Fibroblast of skin of right biceps (primary cell): ENCODE measurements around the gene MRPL38.
"Not testable (repeated sequence)": the region's sequence is repeated elsewhere in the genome, so short reads cannot be mapped to it uniquely, and the experiment has no call there.

Experiments used
- DNase-seq: peaks from one replicate; pipeline ENCODE4 v3.0.0-alpha.2; 2013

The MRPL38 gene

DNA sequence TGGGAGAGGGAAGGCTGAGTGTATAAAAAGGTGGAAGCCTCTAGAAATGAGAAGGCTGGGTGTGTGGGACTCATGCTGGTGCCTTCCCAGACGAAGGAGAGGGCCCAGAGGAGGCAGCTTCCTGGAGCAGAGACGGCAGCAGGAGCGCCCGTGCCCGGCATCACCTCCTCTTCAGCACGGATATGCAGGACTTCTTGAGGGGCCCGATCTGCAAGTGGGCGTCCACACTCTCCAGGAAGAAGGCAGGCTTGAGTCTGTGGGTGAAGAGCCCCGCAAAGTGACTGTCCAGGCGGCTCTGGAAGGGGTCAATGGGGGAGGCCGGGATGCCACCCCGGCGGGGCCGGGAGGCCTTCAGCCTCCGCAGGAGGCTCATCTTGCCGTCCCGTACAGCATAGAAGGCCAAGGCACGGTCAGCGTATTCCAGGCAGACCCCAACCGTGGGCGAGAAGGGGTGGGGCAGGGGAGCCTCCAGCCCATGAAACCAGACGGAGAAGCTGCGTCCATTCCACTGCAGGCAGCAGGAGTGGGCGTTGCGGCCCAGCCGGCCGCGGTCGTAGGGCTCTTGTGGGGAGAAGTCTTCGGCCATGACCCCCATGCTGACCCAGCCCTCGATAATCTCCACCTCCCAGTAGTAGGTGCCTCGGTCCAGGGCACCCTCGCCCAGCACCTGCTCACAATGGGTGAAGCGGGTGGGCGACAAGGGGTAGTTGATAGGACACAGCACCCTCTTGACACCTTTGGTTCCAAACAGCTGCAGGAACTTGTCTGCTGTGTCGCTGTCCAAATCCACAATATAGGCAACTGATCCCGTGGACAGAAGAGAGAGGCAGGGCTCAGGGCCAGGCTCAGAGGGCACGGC lies 30.1 kb downstream of the MRPL38 start:
- no peak for DNase-seq

DNA sequence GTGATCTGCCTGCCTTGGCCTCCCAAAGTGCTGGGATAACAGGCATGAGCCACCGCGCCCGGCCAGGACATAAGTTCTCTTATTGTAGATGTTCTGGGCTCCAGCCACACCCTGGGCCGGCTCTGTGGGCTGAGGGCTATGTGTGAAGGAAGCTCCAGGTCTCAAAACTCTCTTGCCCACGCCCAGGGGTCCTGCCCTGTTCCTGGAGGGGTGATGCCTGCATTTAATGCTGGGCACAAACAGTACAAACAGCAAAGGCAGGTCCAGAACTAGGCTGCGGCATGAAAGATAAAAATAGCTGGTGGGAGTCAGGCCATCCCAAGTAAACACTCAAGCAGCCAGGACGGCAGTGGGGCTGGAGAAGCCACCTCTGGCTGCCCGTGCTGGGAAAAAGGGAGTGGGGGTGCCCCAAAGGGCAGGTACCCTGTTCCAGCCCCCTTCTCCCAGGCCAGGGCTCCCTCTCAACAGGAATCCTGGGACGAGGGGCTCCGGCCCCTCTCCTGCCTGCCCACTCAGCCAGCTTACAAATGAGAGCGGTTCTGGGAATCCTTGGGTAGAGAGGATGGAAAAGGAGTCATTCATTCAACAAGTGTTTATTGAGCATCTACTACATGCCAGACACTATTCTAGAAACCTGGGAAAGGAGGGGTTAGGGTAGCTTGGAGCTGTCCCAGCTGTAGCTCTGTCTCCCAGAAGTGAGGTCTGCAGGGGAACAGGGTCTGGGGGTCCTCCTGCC lies 30.9 kb downstream of the MRPL38 start:
- no peak for DNase-seq

DNA sequence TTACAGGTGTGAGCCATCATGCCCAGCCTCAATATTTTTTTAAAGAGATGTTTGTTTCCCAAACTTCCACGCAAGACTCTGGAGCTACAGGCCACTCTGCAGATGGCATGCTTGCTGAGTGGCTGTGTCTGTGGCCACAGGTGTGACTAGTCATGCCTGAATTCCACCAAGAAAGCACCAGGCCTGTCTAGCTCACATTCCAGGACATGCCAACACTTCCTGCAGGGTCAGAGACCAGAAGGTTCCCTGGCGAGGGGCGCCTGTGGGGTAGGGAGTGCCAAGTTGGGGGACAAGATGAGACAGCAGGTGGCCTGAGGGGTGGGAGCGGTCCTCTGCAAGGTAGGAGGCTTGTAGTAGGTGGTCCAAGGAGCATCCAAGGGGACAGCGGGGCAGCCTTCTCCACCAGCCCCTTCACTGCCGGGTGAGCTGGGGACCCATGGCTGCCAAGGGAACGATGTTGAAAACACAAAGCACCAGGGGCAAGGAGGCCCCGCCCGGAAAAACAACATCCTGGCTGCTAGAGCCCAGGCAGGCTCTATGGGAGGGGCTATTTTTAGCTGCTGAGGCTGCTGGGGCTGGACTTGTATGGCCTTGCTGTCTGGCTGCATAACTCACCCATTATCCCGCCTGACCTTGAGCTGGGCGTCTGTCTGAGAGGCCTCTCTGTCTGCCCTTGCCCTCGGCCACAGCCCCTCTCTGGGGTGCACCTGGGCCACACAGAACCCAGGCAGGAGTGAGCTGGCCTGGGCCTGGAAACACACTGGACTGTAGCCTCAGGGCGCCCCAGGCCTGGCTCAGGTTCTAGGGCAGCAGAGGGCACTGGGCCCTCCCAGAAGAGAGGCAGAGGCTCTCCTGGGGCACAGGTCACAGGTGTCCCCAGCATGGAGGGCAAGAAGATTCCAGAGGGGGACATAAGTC lies 32.0 kb downstream of the MRPL38 start:
- peak; percentile 53 for DNase-seq

DNA sequence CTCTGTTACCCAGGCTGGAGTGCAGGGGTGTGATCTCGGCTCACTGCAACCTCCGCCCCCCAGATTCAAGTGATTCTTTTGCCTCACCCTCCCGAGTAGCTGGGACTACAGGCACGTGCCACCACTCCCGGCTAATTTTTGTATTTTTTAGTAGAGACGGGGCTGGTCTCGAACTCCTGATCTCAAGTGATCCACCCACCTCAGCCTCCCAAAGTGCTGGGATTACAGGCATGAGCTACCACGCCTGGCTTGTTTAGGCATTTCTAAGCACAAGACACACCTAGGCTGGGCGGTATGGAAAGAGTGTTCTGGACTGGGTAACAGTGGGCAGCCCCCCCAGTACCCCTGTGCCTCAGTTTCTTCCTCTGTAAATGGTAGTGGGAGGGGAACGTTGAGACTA lies 34.5 kb downstream of the MRPL38 start:
- DNase-seq: not testable (repeated sequence)

DNA sequence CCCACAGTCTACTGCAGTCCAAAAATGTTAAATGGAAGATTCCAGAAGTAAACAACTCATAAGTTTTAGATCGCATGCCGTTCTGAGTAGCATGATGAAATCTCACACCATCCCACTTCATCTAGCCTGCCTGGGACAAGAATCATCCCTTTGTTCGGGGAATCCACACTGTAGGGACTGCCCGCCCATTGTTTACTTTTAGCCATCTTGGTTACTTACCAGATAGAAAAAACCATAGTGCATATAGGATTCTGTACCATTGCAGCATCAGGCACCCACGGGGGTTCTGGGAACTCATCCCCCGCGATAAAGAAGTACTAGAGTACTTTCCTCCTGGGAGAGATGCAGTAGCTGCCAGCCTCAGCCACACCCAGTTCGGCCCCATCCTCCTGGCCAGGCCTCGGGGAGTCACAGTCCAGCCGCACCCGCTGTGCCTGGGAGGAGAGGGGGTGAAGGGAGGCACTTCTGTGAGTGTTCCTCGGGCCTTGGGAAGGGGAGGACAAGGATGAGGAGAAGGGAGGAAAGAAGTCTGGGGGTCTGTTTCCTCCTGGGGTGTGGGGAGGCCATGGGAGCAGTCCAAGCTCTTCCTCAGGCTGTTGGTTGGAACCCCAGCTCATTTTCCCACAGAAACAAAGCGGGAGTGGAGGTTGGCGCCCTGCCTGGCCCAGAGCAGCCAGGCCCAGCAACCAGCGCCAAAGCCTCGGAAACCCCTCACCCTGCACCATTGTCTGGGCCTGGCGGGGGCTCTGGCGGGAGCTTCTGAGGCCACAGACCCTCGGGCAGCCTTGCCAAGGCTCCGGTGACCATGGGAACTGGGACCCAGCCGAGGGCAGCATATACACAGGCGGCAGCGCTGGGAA lies 35.2 kb downstream of the MRPL38 start:
- DNase-seq: no peak

DNA sequence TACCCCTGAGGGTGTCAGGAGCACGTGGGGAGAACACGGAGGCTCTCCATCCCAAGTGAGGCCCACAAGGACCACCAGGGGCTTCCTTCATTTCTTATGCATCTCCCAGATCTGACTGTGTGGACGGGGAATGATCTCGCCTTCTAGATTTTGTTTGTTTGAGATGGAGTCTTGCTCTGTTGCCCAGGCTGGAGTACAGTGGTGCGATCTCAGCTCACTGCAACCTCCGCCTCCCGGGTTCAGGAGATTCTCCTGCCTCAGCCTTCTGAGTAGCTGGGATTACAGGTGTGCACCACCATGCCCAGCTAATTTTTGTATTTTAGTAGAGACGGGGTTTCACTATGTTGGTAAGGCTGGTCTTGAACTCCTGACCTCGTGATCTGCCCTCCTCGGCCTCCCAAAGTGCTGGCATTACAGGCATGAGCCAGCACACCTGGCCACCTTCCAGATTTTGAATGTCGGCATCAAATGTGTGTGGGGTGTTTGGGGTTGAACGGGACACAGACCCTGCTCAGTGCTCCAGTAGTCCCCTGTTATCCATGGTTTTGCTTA lies 35.9 kb downstream of the MRPL38 start:
- DNase-seq: not testable (repeated sequence)

DNA sequence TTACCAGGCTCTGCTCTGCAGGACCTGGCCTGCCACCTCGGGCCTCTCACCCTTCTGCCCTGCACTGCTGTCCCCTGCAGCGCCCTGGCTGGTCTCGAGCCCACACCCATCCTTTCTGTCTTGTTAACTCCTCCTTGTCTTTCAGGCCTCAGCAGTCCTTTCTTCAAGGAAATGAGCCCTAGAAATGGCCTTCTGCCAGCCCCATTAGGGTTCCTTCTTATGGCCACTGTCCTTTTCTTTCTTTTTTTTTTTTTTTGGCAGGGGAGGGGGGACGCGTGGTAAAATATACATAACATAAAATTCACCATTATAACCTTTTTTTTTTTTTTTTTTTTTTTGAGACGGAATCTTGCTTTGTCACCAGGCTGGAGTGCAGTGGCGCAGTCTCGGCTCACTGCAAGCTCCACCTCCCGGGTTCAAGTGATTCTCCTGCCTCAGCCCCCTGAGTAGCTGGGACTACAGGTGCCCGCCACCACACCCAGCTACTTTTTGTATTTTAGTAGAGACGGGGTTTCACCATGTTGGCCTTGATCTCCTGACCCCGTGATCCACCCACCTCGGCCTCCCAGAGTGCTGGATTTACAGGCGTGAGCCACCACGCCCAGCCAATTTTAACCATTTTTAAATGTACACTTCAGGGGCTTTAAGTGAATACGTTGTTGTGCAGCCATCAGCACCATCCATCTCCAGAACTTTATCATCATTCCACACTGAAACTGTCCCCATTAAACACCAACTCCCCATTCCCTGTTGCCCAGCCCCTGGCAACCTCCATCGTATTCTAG lies 39.1 kb downstream of the MRPL38 start:
- not testable (repeated sequence) for DNase-seq

DNA sequence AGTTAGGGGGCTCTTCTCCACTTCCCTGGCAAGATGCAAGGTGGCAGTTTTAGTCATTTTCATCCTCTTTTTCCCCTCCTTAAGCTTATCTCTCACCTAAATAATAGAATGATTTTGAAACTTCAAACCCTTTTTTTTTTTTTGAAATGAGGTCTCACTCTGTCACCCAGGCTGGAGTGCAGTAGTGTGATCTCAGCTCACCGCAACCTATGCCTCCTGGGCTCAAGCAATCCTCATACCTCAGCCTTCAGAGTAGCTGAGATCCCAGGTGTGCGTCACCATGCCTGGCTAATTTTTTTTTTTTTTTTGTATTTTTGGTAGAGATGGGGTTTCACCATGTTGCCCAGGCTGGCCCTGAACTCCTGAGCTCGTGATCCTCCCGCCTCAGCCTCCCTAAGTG lies 39.8 kb downstream of the MRPL38 start:
- DNase-seq: not testable (repeated sequence)

DNA sequence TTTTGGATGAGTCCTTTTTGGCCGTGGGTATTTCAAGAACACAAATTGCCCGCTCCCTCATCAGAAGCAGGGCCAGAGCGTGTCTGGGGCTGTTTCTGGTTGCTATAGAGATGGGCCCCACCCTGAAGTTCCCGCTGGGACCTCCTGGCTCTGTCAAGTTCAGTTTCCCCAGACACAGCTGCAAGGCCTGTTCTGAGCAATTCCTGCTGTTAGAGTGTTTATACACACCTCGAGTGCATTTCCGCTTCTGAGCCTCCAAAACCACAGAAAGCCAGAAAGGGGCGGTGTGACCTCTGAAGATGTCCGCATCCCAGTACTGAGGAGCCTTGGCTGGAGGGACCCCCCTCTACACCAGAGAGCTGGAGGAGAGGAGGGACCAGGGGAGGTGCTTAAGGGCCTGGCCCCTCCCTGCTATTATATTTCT lies 40.2 kb downstream of the MRPL38 start:
- peak; percentile 51 for DNase-seq

DNA sequence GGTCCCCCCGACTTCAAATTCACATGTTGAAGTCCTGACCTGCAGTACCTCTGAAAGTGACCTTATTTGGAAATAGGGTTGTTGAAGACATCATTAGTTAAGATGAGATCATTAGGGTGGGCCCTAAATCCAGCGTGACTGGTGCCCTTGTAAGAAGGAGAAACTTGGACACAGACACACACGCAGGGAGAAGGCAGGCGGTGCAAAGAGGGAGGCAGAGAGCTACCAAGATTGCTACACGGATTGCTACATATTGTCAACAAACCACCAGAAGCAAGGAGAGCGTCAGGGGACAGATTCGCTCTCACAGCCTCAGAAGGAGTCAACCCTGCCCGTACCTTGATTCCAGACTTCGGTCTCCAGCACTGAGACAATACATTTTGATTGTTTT lies 42.8 kb downstream of the MRPL38 start:
- no peak for DNase-seq

DNA sequence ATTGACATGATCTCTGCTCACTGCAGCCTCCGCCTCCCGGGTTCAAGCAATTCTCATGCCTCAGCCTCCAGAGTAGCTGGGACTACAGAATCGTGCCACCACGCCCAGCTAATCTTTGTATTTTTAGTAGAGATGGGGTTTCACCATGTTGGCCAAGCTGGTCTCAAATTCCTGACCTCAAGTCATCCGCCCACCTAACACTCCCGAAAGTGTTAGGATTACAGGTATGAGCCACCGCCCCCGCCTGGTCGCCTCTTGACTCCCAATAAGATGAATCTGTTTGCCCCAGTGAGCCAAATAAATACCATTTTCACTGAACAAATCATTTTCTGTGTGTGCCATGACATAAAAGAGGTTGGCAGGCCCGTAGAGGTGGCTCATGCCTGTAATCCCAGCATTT lies 45.3 kb downstream of the MRPL38 start:
- not testable (repeated sequence) for DNase-seq

DNA sequence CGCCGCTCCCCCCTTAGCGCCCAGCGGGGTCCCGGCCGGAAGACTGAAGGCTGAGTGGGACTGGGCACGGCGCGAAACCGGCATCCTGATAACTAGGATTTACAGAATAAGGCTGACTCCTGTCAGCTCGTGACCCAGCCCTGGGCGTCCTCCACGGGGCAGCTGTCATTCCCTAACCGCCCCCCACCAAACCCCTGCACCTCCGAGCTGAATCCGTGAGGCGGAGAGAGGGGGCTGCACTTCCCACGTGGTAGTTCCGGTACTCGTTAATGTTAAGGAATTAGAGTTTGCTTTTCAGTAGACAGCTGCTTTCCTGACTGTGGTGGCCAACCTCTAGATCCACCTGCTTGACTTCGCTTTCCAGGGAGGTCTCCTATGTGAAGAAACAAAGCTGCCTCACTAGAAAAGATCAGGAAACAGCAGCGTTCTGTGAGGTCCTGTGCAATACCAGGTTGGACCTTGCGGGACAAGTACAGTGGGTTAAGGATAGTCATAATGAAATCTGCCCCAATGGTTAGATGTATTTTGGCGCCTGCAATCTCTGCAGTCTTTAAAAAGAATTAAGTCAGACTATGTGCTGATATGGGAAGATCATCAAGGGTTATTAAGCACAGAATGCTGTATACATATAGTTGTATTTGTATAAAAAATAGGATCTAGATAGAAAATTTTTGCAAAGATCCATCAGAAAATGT lies 48.5 kb downstream of the MRPL38 start:
- no peak for DNase-seq

DNA sequence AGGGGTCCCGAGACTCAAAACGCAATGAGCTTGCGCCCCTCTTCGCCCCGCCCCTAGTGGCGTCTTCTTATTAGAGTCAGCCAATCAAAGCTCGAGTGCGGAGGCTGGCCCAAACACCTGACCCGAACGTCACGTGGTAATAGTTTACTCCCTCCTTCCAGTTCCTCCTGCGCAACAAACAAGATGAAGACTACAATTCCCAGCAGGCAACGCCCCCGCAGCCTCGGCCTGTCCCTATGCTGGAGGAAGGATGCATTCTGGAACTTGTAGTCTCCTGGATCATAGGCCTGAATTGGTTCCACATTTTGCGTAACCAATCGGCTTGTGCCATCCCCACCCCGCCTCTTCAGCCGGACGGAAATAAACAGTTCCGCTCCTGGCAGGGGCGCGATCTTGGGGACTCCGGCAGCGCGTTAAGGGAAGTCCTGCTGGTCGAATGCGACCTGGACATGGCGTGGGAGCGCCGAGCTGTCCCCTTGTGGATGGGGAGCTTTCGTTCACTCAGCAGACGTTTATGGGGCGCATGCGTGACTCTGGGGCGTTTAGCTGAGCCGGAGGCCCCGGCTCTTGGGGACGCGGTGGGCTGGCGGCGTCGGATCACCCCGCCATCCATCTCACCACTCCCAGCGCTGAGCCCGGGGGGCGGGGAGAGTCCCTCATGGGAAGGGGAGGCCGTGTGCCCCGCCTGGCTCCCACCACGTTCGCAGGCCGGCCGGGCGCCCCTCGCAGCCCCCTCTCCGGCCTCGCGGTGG lies 49.2 kb downstream of the MRPL38 start, which contains the start of gene WBP2:
TSS of gene WBP2 (minus strand) at position 26 of the 752 bp plus-strand sequence. CDS start 38 bp downstream, outside the sequence.
- peak; percentile 100 for DNase-seq

DNA sequence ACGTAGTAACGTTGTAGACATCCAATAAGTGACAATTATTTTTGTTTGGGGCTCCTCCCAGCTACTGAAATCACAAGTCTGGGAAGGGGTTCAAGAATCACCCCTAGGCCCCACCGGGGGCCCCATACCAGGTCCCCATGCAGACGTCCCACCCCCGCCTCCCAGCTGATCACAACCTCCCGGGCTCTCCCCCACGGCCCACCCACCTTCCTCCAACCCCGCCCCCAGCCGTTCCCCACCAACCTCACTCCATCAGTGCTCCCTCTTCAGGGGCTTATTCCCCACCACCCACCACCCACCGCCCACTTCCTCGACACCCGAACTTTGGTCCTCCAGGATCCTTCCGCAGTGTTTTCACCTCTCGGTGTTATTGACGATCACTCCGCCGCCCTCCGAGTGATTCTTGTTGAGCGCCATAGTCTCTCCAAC lies 49.8 kb downstream of the MRPL38 start:
- no peak for DNase-seq

DNA sequence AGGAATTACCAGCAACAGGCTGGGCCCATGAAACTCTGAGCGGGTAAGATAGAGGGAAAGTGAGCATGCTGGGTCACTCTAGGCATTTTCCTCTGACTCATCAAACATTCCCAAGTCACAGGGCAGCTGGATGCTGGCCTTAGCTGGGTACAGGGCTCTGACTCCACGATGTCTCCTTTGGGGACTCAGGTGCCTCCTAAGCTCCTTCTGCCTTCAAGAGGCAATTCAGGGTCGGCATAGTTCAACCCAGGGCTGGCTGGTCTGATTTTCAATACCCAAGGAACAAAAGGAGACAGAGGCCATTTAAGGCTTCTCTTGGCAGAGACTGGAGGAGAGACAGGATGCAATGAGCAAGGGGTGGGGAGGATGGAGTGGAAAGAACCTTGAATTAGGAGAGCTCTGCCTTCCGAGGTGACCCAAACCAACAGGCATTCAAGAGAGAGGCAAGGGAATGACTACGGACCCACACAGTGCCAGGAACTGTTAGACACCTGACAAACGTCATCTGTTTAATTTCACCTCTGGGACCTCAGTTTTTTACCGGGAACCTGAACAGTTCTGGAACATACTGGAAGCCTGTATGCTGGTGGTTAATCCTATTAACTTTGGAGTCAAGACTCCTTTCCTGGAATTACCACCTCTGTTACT lies 50.5 kb downstream of the MRPL38 start:
- peak; percentile 47 for DNase-seq

DNA sequence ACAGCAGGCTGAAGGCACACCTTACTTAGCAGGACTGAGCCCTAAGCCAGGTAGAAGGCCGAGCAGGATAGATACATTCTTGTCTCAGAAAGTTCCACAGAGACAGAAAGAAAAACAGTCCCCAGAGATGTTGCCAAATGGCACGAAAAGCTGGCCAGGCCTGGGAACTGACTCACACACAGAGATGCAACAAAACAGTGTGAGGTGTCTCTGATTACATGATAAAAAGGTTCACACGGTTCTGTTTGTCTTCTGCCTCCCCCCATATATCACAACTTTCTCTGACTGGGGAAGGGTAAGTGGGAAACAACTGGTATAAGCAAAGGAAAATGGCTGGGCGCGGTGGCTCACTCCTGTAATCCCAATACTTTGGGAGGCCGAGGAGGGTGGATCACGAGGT lies 51.3 kb downstream of the MRPL38 start:
- DNase-seq: no peak

DNA sequence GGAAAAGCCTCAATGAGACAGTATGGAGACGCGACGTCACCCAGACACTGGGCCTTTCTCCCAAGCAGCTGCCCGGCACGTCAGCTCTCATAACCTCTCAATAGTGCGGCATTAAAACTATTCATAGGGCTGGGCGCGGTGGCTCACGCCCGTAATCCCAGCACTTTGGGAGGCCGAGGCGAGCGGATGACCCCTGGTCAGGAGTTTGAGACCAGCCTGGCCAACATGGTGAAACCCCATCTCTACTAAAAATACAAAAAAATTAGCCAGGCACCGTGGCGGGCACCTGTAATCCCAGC lies 53.0 kb downstream of the MRPL38 start:
- not testable (repeated sequence) for DNase-seq

DNA sequence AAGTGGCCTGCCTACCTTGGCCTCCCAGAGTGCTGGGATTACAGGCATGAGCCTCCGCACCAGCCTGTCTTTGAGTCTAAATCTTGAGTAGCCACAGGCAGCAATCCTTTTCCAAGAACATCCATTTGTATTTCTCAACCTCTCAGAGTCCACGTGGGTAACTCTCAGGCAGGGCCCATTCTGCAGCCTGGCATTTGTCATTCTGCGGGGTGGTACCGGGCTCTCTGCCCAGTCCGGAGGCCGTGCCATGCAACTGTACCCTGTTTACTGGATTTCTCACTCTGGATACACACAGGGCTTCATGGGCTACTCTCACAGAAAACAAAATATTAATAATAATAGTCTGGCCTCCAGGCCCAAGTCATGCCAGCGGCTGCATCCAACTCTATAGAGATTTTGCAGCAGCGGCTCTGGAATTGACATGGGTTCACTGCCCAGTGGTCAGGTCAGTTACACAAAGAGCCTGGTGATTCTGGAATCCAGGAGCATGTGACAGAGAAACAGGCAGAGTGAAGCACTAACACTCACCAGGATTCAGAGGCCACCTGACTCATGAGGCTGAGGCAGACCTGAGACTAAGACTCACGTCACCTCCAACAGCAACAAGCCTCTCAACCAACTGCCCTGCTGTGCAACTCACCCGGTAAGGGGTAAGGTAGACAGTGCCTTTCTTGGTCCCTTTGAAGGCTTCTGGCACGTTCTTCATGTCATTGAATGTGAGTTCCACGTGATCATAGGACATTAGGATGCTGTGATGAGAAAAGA lies 53.6 kb downstream of the MRPL38 start:
- no peak for DNase-seq
